Medulla oblongata (tissue), 1 donor: ENCODE data around the gene SPP1.
"Not testable (repeated sequence)": the region's sequence is repeated elsewhere in the genome, so short reads cannot be mapped to it uniquely, and the experiment has no call there.

Experiments
- DNase-seq: peaks from one replicate; pipeline ENCODE4 v3.0.0-alpha.2; 2015; ENCODE audit errors: extremely low spot score

Gene SPP1

DNA sequence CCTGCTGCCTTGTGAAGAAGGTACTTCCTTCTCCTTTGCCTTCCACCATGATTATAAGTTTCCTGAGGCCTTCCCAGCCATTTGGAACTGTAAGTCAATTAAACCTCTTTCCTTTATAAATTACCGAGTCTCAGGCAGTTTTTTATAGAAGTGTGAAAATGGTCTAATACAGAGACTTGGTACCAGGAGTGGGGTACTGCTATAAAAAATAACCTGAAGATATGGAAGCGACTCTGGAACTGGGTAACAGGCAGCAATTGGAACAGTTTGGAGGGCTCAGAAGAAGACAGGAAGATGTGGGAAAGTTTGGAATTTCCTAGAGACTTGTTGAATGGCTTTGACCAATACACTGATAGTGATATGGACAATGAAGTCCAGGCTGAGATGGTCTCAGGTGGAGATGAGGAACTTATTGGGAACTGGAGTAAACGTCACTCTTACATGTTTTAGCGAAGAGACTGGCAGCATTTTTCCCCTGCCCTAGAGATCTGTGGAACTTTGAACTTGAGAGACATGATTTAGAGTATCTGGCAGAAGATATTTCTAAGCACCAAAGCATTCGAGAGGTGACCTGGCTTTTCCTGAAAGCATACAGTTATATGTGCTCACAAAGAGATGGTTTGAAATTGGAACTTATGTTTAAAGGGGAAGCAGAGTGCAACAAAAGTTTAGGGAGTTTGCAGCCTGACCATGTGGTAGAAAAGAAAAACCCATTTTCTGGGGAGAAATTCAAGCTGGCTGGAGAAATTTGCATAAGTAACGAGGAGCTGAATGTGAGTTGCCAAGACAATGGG lies 50.6 kb downstream of the SPP1 start:
- DNase-seq, result not testable (repeated sequence)

DNA sequence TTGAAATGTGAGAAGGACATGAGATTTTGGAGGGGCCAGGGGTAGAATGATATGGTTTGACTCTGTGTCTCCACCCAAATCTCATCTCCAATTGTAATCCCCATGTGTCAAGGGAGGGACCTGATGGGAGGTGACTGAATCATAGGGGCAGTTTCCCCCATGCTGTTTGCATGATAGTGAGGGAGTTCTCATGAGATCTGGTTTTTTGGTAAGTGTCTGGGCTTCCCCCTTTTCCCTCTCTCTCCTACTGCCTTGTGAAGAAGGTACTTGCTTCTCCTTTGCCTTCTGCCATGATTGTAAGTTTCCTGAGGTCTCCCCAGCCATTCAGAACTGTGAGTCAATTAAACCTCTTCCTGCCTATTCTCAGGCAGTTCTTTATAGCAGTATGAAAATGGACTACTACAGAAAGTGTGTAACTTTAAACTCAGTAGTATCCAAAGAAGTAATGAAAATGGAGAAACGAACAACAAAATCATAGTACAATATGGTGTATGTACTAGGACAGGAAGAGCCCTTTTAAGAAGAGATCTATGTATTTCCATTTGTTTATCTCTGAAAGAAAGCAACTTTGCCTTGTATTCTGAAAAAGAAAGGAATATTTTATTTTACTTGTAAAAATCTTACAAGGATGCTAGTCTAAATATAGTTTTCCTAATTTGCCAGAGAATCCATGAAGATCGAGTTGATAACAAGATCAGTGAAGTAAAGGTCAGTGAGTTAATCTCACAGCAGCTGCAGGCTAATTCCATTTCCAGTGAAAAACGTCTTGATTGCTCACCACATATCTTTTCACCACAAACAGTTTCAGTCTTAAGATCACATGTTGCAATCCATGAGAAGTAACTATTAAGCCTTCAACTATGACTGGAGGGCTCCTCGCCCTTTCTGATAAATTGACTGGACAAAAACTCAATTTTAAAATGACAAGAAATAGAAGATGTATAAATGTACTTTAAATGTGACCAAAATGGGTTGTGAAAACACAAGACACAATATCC lies 52.4 kb downstream of the SPP1 start:
- no peak for DNase-seq

DNA sequence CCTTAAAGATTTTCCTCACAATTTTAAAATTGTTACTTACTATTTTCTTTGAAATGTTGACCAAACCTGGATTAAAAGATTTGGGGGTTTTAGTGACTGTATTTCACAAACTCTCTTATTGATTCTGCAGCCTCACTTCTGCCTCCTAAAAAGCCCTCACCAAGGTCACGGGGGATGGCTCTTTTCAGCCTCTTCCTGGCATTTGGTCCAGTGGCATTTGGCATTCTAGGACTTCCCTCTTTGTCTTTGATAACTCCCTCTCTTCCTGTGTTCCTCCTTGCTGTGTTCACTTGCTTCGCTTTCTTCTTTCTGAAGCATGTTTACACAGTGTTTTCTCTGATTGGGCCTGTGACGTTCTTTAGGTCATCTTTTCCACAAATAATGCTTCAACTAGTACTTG lies 53.4 kb downstream of the SPP1 start:
- peak; percentile 26 for DNase-seq

DNA sequence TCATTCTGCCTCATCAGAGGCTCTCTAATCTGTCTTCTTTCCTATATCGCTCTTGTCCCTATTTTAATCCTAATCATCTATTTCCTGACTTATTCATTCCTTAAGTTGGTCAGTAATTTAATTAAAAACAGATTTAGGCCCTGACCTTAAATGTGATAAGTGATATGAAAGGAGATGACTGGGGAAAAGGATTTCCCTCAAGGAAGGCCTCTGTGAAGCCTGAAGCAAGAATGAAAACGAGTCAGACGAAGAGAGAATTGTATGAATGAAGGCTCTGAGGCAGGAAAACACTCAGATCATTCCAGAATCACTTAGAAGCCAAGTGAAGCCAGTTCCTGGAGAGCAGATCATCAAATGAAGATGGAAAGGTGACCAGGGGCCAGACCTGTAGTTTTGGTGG lies 54.0 kb downstream of the SPP1 start:
- DNase-seq, result no peak

DNA sequence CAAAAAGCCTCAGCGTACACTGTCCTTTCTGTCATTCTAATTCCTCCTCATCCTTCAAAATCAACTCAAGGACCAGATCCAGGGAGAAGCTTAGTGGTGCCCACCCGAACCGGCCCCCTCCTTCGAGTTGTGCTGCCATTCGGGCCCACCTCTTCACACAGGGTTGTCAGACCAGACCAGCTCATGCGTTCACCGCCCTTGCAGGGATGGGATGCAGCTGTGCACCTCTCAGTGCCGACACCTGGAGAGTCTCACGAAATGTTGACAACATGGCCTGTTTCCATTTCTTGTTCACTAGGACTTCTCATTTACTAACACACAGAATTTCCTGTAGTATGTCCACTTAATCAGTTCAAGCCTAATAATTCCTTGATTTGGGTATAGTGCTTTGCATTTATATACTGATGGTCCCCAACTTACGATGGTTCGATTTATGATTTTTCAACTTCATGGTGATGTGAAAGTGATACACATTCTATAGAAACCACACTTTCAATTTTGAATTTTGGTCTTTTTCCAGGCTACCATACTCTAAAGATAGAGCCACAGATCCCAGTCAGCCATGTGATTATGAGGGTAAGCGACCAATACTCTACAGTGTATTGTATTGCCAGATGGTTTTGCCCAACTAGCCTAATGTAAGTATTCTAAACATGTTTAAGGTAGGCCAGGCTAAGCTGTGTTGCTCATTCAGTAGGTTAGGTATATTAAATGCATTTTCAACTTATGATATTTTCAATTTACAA lies 55.2 kb downstream of the SPP1 start:
- DNase-seq, result no peak
